Measurements from ENCODE around the gene FBXO33.

Gene FBXO33

DNA sequence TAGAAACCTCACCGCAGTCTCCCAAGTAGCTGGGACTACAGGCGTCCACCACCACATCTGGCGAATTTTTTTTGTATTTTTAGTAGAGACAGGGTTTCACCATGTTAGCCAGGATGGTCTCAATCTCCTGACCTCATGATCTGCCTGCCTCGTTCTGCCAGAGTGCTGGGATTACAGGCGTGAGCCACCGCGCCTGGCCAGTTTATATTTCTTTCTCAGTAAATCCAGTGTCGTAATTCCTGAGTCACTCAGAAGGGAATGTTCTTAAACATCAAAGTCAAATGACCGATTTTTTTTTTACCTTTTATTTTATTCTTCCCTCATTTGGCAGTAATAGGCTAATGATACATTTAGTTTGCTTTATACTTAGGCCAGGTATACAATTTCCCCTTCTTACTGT lies 80.5 kb downstream of the FBXO33 start:
- Histone ChIP-seq H2AFZ (no peak overlapping the region), H3K36me3 (ENCODE audit: control insufficient read depth, insufficient read depth, low read length) (no peaks in the 10 kb centered on the region), H3K27ac (no peak overlapping the region), H3K4me3 (ENCODE audit: low read depth, low read length) (no peak overlapping the region), H3K27me3 (ENCODE audit: control insufficient read depth, insufficient read depth, low read length) (no peaks in the 10 kb centered on the region), H3K79me2 (peaks cover under 1% of the 10 kb centered on the region), H3K9ac (no peak overlapping the region), H3K9me3 (ENCODE audit: control insufficient read depth, low read length) (no peaks in the 10 kb centered on the region), H3K4me1 (no peaks in the 10 kb centered on the region), H3K4me2 (ENCODE audit: low read length) (no peak overlapping the region)
- TF ChIP-seq, protein P1, sequence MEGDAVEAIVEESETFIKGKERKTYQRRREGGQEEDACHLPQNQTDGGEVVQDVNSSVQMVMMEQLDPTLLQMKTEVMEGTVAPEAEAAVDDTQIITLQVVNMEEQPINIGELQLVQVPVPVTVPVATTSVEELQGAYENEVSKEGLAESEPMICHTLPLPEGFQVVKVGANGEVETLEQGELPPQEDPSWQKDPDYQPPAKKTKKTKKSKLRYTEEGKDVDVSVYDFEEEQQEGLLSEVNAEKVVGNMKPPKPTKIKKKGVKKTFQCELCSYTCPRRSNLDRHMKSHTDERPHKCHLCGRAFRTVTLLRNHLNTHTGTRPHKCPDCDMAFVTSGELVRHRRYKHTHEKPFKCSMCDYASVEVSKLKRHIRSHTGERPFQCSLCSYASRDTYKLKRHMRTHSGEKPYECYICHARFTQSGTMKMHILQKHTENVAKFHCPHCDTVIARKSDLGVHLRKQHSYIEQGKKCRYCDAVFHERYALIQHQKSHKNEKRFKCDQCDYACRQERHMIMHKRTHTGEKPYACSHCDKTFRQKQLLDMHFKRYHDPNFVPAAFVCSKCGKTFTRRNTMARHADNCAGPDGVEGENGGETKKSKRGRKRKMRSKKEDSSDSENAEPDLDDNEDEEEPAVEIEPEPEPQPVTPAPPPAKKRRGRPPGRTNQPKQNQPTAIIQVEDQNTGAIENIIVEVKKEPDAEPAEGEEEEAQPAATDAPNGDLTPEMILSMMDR (IDR thresholded peaks at IDR 0.05), result no peak

DNA sequence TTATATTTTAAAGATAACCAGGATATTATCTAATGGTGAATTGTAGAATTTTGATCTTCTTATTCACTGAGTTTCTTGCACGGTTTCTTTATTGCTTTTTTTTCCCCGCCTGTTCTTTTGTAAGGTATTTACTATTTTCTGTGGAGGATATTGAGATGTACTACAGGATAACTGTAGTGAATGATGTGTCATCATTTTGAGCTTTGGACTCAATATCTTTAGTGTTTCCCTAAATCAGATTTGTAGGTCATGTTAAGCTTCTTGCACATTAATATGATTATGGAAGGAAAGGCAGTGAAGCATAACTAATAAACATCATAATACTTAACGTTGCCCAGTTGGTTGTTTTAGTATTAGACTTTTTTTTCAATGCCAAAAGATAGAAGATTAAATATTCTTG lies 81.4 kb downstream of the FBXO33 start:
- no peaks in the 10 kb centered on the region for H3K4me1 ChIP-seq
- no peak overlapping the region for H3K9ac ChIP-seq
- H3K4me2 ChIP-seq (ENCODE audit: low read length), result no peak overlapping the region
- no peak overlapping the region for H3K27ac ChIP-seq
- H3K4me3 ChIP-seq (ENCODE audit: low read depth, low read length), result no peak overlapping the region
- H3K27me3 ChIP-seq (ENCODE audit: control insufficient read depth, insufficient read depth, low read length), result no peaks in the 10 kb centered on the region
- no peaks in the 10 kb centered on the region for H3K9me3 ChIP-seq (ENCODE audit: control insufficient read depth, low read length)
- no peak overlapping the region for H2AFZ ChIP-seq
- H3K36me3 ChIP-seq (ENCODE audit: control insufficient read depth, insufficient read depth, low read length), result no peaks in the 10 kb centered on the region
- TF ChIP-seq, protein P1 (IDR thresholded peaks at IDR 0.05), result no peak
- no peaks in the 10 kb centered on the region for H3K79me2 ChIP-seq
